NT2/D1 (cell line): Measurements from ENCODE around the gene AGAP5.
"Not testable (repeated sequence)": the region's sequence is repeated elsewhere in the genome, so short reads cannot be mapped to it uniquely, and the experiment has no call there.

ENCODE experiments used
- SUZ12 ChIP-seq: IDR thresholded peaks from 2 replicates; pipeline ENCODE4 v1.6.1; 2011; ENCODE audit not compliant: insufficient read length, insufficient read depth; ENCODE audit errors: extremely low read depth
- YY1 ChIP-seq: IDR thresholded peaks from 2 replicates; pipeline ENCODE4 v1.6.1; 2011; ENCODE audit not compliant: insufficient read length, insufficient read depth
- ZNF274 ChIP-seq: IDR thresholded peaks from 2 replicates; pipeline ENCODE4 v1.6.1; 2011; ENCODE audit warnings: mild to moderate bottlenecking, low read depth, low read length

DNA sequence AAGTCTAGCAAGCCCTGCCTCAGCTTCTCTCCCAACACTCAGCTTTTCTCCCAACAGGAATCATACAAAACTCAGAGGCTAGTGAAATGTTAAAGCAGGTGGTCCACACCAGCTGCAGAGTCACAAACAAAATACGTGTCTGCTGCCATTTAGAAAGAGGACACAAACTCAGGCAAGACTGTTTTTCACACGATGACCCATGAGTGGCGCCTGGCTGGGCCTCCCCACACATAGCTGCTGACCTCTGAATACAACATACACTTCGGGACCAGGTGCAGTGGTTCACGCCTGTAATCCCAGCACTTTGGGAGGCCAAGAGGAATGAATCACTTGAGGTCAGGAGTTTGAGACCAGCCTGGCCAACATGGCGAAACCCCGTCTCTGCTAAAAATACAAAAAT lies 35.2 kb downstream of the AGAP5 start:
- TF ChIP-seq SUZ12, YY1, ZNF274: not testable (repeated sequence)
